ENCODE measurements around the gene UBE2Q1.

The UBE2Q1 gene

GRCh38 chr1:154502744-154503115 lies 55.7 kb downstream of the UBE2Q1 start:
- DNase-seq (ENCODE audit: low spot score), result no peak

GRCh38 chr1:154502066-154502743 lies 56.3 kb downstream of the UBE2Q1 start, which contains the start of the genes SHE and TDRD10:
Gene SHE, minus strand, starts transcription at chr1:154502412. Its CDS starts 386 bp downstream, at chr1:154502026.
Gene TDRD10, plus strand, starts transcription at chr1:154502219. Its CDS starts 4,685 bp downstream, at chr1:154506904.
- DNase-seq (ENCODE audit: low spot score), result no peak

- no peak for DNase-seq (ENCODE audit: low spot score)
Measured at GRCh38 chr1:154501423-154502065, 56.9 kb downstream of the UBE2Q1 start.

GRCh38 chr1:154500533-154500932 lies 57.9 kb downstream of the UBE2Q1 start:
- DNase-seq (ENCODE audit: low spot score), result no peak

GRCh38 chr1:154499446-154499845 lies 59.0 kb downstream of the UBE2Q1 start:
- DNase-seq (ENCODE audit: low spot score), result no peak

Data from AG08395 (cell line).